GM23338 (cell line): ENCODE data around the gene ABCC5. TPM values are rescaled to one million over a fixed set of nuclear protein-coding genes. Genes with fewer than 3 reads are reported as not detected.

Source experiments
- ATAC-seq: fragments of 200-7000 bp; cut with Tn5 transposase; 3 replicates; pipeline ENCODE4 v1.9.1; 2020
- DNase-seq: peaks from one replicate; pipeline ENCODE4 v3.0.0-alpha.2; 2015; ENCODE audit warnings: low spot score
- H2AFZ ChIP-seq: fragments of 200-600 bp; sonication (generic); 2 replicates; pipeline ENCODE4 v1.8.0; 2016; ENCODE audit warnings: antibody characterized with exemption, mild to moderate bottlenecking, moderate library complexity
- H3F3A ChIP-seq: fragments of 200-600 bp; sonication (generic); replicated peaks from 2 replicates; pipeline ENCODE4 v1.8.0; 2017; ENCODE audit warnings: antibody characterized with exemption, mixed run types, low read depth
- H3K27ac ChIP-seq: fragments of 200-600 bp; sonication (generic); 2 replicates; pipeline ENCODE4 v1.6.1; 2016; ENCODE audit warnings: low read depth
- H3K27me3 ChIP-seq: fragments of 200-600 bp; sonication (generic); 2 replicates; pipeline ENCODE4 v1.8.0; 2016; ENCODE audit warnings: mild to moderate bottlenecking, mixed run types, moderate library complexity; ENCODE audit not compliant: insufficient read depth
- H3K36me3 ChIP-seq: fragments of 200-600 bp; sonication (generic); 2 replicates; pipeline ENCODE4 v1.8.0; 2016; ENCODE audit warnings: mild to moderate bottlenecking; ENCODE audit not compliant: insufficient read depth
- H3K4me1 ChIP-seq: fragments of 200-600 bp; sonication (generic); 2 replicates; pipeline ENCODE4 v1.8.0; 2016; ENCODE audit warnings: mild to moderate bottlenecking, moderate library complexity; ENCODE audit not compliant: insufficient read depth
- H3K4me2 ChIP-seq: fragments of 200-600 bp; sonication (generic); 2 replicates; pipeline ENCODE4 v1.7.1; 2017; ENCODE audit warnings: mixed run types
- H3K4me3 ChIP-seq: fragments of 200-600 bp; sonication (generic); 2 replicates; pipeline ENCODE4 v1.6.1; 2016; ENCODE audit warnings: mixed run types
- H3K79me2 ChIP-seq: fragments of 200-600 bp; sonication (generic); replicated peaks from 2 replicates; pipeline ENCODE4 v1.8.0; 2017; ENCODE audit warnings: mild to moderate bottlenecking; ENCODE audit not compliant: insufficient read depth
- H3K9me2 ChIP-seq: fragments of 200-600 bp; sonication (generic); 2 replicates; pipeline ENCODE4 v1.8.0; 2017; ENCODE audit not compliant: insufficient read depth
- H4K20me1 ChIP-seq: fragments of 200-600 bp; sonication (generic); replicated peaks from 2 replicates; pipeline ENCODE4 v1.8.0; 2017; ENCODE audit warnings: mild to moderate bottlenecking; ENCODE audit not compliant: insufficient read depth
- H3K27ac Mint-ChIP-seq: 2 replicates; pipeline ENCODE4 v1.8.0; 2020; ENCODE audit warnings: inconsistent platforms, mild to moderate bottlenecking, moderate library complexity, mixed read lengths
- H3K27me3 Mint-ChIP-seq: 3 replicates; pipeline ENCODE4 v1.8.0; 2022; ENCODE audit warnings: low read depth, mild to moderate bottlenecking, moderate library complexity, mixed read lengths, inconsistent platforms; ENCODE audit not compliant: insufficient read depth, poor library complexity
- H3K36me3 Mint-ChIP-seq: 3 replicates; pipeline ENCODE4 v1.8.0; 2021; ENCODE audit warnings: low read depth, mild to moderate bottlenecking, inconsistent platforms, moderate library complexity, mixed read lengths
- H3K4me1 Mint-ChIP-seq: 3 replicates; pipeline ENCODE4 v1.8.0; 2020; ENCODE audit warnings: mild to moderate bottlenecking, inconsistent platforms, mixed read lengths
- H3K4me3 Mint-ChIP-seq: 3 replicates; pipeline ENCODE4 v1.8.0; 2021; ENCODE audit warnings: moderate library complexity, mild to moderate bottlenecking, inconsistent platforms, mixed read lengths
- H3K9me3 Mint-ChIP-seq: 3 replicates; pipeline ENCODE4 v1.8.0; 2020; ENCODE audit warnings: moderate library complexity, mild to moderate bottlenecking, inconsistent platforms, mixed read lengths
- CREB1 ChIP-seq: fragments of 250-450 bp; sonication (Bioruptor Pico); IDR thresholded peaks from 2 replicates; pipeline ENCODE4 v1.5.0; 2020; ENCODE audit warnings: low read depth, mild to moderate bottlenecking, moderate library complexity
- EZH2 ChIP-seq: fragments of 200-600 bp; sonication (generic); IDR thresholded peaks from one replicate; pipeline ENCODE4 v1.8.0; 2017; ENCODE audit warnings: antibody characterized with exemption, mild to moderate bottlenecking, low read depth; ENCODE audit not compliant: unreplicated experiment
- EZH2phosphoT487 ChIP-seq: fragments of 200-600 bp; sonication (generic); IDR thresholded peaks from one replicate; pipeline ENCODE4 v1.8.1; 2018; ENCODE audit warnings: antibody characterized with exemption; ENCODE audit not compliant: unreplicated experiment
- JUNB ChIP-seq: IDR thresholded peaks from one replicate; pipeline ENCODE4 v1.6.1; 2016; ENCODE audit warnings: antibody characterized with exemption; ENCODE audit not compliant: unreplicated experiment
- NANOG ChIP-seq: IDR thresholded peaks from 2 replicates; pipeline ENCODE4 v1.6.1; 2016; ENCODE audit warnings: antibody characterized with exemption, borderline replicate concordance
- POLR2AphosphoS5 ChIP-seq: IDR thresholded peaks from 2 replicates; pipeline ENCODE4 v1.6.1; 2016; ENCODE audit warnings: antibody characterized with exemption, low read depth
- STAT1 ChIP-seq: IDR thresholded peaks from one replicate; pipeline ENCODE4 v1.6.1; 2016; ENCODE audit warnings: antibody characterized with exemption; ENCODE audit not compliant: unreplicated experiment
- ZNF114 ChIP-seq: fragments of 250-450 bp; sonication (Bioruptor Pico); IDR thresholded peaks from 2 replicates; pipeline ENCODE4 v1.5.0; 2020; ENCODE audit warnings: mild to moderate bottlenecking, moderate library complexity
- ZNF331 ChIP-seq: fragments of 250-450 bp; sonication (Bioruptor Pico); IDR thresholded peaks from 2 replicates; pipeline ENCODE4 v1.5.0; 2020; ENCODE audit warnings: low read depth, mild to moderate bottlenecking, moderate library complexity
- polyA plus RNA-seq: library from polyadenylated mRNA; unstranded; fragments of >200 nt; fragmentation: Nextera tagmentation; extraction: Ambion mirVana; gene quantifications from 2 replicates; pipeline ENCODE4 v1.2.1, GENCODE V29; 2016
- total RNA-seq: library from RNA; depleted of rRNA; stranded (reverse); fragments of >200 nt; shearing (Covaris generic); gene quantifications from 2 replicates; pipeline ENCODE4 v1.2.3, GENCODE V29; 2014
- TF ChIP-seq, protein P1 (sequence below): IDR thresholded peaks from 2 replicates; pipeline ENCODE4 v1.6.1; 2016; ENCODE audit warnings: antibody characterized with exemption
- TF ChIP-seq, protein P2 (sequence below): fragments of 250-450 bp; sonication (Bioruptor Pico); IDR thresholded peaks from 2 replicates; pipeline ENCODE4 v1.5.0; 2020; ENCODE audit warnings: mild to moderate bottlenecking, moderate library complexity
- TF ChIP-seq, protein P3 (sequence below): IDR thresholded peaks from one replicate; pipeline ENCODE4 v1.6.1; 2018; ENCODE audit warnings: antibody characterized with exemption; ENCODE audit not compliant: unreplicated experiment
- TF ChIP-seq, protein P4 (sequence below), 2 experiments: fragments of 200-600 bp in 1 of 2; sonication (generic) in 1 of 2; conservative IDR thresholded peaks; 2 replicates each; pipeline versions ENCODE4 v1.5.1 to v1.6.1; 2016 to 2017; ENCODE audit warnings: antibody characterized with exemption in 2 of 2, low read depth in 2 of 2, mild to moderate bottlenecking in 2 of 2, moderate library complexity in 1 of 2

The ABCC5 gene
- total and polyA plus RNA-seq, 2 experiments from 2014 or later, result 14.0 to 39.9 TPM

DNA sequence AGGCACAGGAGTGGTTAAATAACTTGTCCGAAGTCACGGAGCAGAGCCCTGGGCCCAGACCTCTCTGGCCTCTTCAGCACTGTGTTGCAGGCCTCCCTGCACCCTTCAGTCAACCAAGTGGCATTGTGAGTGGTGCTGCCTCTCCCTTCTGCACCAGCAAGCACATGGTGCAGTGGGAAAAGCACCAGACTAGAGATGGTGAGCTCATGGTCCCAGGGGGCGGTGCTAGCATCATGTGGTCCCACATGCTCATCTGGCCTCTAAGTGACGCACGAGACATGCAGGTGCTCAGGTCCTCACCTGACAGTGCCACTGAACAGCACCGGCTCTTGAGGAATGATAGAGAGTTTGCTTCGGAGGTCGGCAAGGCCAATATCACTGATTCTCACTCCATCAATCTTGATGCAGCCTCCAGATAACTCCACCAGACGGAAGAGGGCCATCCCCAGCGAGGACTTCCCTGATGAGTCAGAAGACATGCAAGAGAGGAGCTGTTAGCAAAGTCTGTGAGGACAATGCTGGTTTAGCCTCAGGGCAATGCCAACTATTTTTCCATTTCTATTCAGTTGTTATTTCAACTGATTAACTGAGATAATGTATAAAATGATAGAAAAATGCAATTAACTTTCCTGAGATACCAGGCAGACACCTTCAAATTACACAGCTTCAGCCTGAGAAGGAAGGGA lies 79.9 kb downstream of the ABCC5 start:
- Mint-ChIP-seq H3K4me1 (no peaks in the 10 kb centered on the region), H3K9me3 (no peaks in the 10 kb centered on the region), H3K36me3 (peaks cover 31% of the 10 kb centered on the region), H3K27me3 (peaks cover 4% of the 10 kb centered on the region), H3K4me3 (no peak overlapping the region), H3K27ac (no peak overlapping the region)
- Histone ChIP-seq H3K79me2 (no peaks in the 10 kb centered on the region), H3K27me3 (no peaks in the 10 kb centered on the region), H3K4me2 (no peak overlapping the region), H4K20me1 (0 out of 2 replicates have a peak, but pooled peaks cover 4% of the 10 kb centered on the region), H3K4me3 (no peak overlapping the region), H3K9me2 (no peaks in the 10 kb centered on the region), H3F3A (no peaks in the 10 kb centered on the region), H2AFZ (no peak overlapping the region), H3K36me3 (0 out of 2 replicates have a peak, but pooled peaks cover 10% of the 10 kb centered on the region), H3K4me1 (no peaks in the 10 kb centered on the region), H3K27ac (no peak overlapping the region)
- no peak for DNase-seq
- ATAC-seq, result no peak
- TF ChIP-seq NANOG, result no peak
- TF ChIP-seq CREB1, result no peak
- TF ChIP-seq ZNF331 (CRISPR knock-in tag), result no peak
- TF ChIP-seq, protein P1, sequence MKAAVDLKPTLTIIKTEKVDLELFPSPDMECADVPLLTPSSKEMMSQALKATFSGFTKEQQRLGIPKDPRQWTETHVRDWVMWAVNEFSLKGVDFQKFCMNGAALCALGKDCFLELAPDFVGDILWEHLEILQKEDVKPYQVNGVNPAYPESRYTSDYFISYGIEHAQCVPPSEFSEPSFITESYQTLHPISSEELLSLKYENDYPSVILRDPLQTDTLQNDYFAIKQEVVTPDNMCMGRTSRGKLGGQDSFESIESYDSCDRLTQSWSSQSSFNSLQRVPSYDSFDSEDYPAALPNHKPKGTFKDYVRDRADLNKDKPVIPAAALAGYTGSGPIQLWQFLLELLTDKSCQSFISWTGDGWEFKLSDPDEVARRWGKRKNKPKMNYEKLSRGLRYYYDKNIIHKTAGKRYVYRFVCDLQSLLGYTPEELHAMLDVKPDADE, result no peak
- no peak for TF ChIP-seq EZH2
- TF ChIP-seq ZNF114 (CRISPR knock-in tag), result no peak
- no peak for TF ChIP-seq POLR2AphosphoS5
- no peak for TF ChIP-seq STAT1
- TF ChIP-seq, protein P2, sequence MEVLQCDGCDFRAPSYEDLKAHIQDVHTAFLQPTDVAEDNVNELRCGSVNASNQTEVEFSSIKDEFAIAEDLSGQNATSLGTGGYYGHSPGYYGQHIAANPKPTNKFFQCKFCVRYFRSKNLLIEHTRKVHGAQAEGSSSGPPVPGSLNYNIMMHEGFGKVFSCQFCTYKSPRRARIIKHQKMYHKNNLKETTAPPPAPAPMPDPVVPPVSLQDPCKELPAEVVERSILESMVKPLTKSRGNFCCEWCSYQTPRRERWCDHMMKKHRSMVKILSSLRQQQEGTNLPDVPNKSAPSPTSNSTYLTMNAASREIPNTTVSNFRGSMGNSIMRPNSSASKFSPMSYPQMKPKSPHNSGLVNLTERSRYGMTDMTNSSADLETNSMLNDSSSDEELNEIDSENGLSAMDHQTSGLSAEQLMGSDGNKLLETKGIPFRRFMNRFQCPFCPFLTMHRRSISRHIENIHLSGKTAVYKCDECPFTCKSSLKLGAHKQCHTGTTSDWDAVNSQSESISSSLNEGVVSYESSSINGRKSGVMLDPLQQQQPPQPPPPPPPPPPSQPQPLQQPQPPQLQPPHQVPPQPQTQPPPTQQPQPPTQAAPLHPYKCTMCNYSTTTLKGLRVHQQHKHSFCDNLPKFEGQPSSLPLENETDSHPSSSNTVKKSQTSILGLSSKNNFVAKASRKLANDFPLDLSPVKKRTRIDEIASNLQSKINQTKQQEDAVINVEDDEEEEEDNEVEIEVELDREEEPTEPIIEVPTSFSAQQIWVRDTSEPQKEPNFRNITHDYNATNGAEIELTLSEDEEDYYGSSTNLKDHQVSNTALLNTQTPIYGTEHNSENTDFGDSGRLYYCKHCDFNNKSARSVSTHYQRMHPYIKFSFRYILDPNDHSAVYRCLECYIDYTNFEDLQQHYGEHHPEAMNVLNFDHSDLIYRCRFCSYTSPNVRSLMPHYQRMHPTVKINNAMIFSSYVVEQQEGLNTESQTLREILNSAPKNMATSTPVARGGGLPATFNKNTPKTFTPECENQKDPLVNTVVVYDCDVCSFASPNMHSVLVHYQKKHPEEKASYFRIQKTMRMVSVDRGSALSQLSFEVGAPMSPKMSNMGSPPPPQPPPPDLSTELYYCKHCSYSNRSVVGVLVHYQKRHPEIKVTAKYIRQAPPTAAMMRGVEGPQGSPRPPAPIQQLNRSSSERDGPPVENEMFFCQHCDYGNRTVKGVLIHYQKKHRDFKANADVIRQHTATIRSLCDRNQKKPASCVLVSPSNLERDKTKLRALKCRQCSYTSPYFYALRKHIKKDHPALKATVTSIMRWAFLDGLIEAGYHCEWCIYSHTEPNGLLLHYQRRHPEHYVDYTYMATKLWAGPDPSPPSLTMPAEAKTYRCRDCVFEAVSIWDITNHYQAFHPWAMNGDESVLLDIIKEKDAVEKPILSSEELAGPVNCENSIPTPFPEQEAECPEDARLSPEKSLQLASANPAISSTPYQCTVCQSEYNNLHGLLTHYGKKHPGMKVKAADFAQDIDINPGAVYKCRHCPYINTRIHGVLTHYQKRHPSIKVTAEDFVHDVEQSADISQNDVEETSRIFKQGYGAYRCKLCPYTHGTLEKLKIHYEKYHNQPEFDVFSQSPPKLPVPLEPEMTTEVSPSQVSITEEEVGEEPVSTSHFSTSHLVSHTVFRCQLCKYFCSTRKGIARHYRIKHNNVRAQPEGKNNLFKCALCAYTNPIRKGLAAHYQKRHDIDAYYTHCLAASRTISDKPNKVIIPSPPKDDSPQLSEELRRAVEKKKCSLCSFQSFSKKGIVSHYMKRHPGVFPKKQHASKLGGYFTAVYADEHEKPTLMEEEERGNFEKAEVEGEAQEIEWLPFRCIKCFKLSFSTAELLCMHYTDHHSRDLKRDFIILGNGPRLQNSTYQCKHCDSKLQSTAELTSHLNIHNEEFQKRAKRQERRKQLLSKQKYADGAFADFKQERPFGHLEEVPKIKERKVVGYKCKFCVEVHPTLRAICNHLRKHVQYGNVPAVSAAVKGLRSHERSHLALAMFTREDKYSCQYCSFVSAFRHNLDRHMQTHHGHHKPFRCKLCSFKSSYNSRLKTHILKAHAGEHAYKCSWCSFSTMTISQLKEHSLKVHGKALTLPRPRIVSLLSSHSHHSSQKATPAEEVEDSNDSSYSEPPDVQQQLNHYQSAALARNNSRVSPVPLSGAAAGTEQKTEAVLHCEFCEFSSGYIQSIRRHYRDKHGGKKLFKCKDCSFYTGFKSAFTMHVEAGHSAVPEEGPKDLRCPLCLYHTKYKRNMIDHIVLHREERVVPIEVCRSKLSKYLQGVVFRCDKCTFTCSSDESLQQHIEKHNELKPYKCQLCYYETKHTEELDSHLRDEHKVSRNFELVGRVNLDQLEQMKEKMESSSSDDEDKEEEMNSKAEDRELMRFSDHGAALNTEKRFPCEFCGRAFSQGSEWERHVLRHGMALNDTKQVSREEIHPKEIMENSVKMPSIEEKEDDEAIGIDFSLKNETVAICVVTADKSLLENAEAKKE (CRISPR knock-in tag), result no peak
- TF ChIP-seq, protein P3, sequence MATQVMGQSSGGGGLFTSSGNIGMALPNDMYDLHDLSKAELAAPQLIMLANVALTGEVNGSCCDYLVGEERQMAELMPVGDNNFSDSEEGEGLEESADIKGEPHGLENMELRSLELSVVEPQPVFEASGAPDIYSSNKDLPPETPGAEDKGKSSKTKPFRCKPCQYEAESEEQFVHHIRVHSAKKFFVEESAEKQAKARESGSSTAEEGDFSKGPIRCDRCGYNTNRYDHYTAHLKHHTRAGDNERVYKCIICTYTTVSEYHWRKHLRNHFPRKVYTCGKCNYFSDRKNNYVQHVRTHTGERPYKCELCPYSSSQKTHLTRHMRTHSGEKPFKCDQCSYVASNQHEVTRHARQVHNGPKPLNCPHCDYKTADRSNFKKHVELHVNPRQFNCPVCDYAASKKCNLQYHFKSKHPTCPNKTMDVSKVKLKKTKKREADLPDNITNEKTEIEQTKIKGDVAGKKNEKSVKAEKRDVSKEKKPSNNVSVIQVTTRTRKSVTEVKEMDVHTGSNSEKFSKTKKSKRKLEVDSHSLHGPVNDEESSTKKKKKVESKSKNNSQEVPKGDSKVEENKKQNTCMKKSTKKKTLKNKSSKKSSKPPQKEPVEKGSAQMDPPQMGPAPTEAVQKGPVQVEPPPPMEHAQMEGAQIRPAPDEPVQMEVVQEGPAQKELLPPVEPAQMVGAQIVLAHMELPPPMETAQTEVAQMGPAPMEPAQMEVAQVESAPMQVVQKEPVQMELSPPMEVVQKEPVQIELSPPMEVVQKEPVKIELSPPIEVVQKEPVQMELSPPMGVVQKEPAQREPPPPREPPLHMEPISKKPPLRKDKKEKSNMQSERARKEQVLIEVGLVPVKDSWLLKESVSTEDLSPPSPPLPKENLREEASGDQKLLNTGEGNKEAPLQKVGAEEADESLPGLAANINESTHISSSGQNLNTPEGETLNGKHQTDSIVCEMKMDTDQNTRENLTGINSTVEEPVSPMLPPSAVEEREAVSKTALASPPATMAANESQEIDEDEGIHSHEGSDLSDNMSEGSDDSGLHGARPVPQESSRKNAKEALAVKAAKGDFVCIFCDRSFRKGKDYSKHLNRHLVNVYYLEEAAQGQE, result no peak
- no peak for TF ChIP-seq JUNB
- no peak for TF ChIP-seq EZH2phosphoT487
- TF ChIP-seq, protein P4, sequence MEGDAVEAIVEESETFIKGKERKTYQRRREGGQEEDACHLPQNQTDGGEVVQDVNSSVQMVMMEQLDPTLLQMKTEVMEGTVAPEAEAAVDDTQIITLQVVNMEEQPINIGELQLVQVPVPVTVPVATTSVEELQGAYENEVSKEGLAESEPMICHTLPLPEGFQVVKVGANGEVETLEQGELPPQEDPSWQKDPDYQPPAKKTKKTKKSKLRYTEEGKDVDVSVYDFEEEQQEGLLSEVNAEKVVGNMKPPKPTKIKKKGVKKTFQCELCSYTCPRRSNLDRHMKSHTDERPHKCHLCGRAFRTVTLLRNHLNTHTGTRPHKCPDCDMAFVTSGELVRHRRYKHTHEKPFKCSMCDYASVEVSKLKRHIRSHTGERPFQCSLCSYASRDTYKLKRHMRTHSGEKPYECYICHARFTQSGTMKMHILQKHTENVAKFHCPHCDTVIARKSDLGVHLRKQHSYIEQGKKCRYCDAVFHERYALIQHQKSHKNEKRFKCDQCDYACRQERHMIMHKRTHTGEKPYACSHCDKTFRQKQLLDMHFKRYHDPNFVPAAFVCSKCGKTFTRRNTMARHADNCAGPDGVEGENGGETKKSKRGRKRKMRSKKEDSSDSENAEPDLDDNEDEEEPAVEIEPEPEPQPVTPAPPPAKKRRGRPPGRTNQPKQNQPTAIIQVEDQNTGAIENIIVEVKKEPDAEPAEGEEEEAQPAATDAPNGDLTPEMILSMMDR (conservative IDR thresholded peaks at IDR 0.05; ENCODE audit: low read depth in 2 of 2), result no peak
